HepG2 (cell line): ENCODE results near the gene NDUFC1. TPM values are rescaled to one million over a fixed set of nuclear protein-coding genes. Genes with fewer than 3 reads are reported as not detected.

ENCODE experiments used
- GLI4 ChIP-seq: sonication (generic); formaldehyde crosslinking; IDR thresholded peaks from 2 replicates; pipeline ENCODE4 v1.5.1; 2020; ENCODE audit warnings: missing genetic modification reagents, mild to moderate bottlenecking, moderate library complexity, borderline replicate concordance
- HOXA5 ChIP-seq: sonication (generic); formaldehyde crosslinking; IDR thresholded peaks from 2 replicates; pipeline ENCODE4 v1.4.0; 2020; ENCODE audit warnings: missing genetic modification reagents
- PHF20 ChIP-seq: sonication (generic); formaldehyde crosslinking; IDR thresholded peaks from 2 replicates; pipeline ENCODE4 v1.5.0; 2020; ENCODE audit warnings: mild to moderate bottlenecking, missing genetic modification reagents
- PITX1 ChIP-seq: sonication (generic); formaldehyde crosslinking; IDR thresholded peaks from 2 replicates; pipeline ENCODE4 v1.5.1; 2020; ENCODE audit warnings: mild to moderate bottlenecking, missing genetic modification reagents
- PLRG1 ChIP-seq: fragments of 450-650 bp; conservative IDR thresholded peaks from 2 replicates; pipeline ENCODE4 v1.6.1; 2016
- ZC3H13 ChIP-seq: sonication (generic); formaldehyde crosslinking; IDR thresholded peaks from 2 replicates; pipeline ENCODE4 v1.8.1; 2023; ENCODE audit warnings: mild to moderate bottlenecking, missing genetic modification reagents, moderate library complexity
- ZEB1 ChIP-seq: IDR thresholded peaks from 2 replicates; pipeline ENCODE4 v1.6.1; 2012; ENCODE audit warnings: mild to moderate bottlenecking, low read depth, inconsistent platforms; ENCODE audit not compliant: insufficient replicate concordance
- ZFY ChIP-seq: sonication (generic); formaldehyde crosslinking; IDR thresholded peaks from 2 replicates; pipeline ENCODE4 v1.4.0; 2020; ENCODE audit warnings: missing genetic modification reagents
- ZNF337 ChIP-seq: sonication (generic); formaldehyde crosslinking; IDR thresholded peaks from 2 replicates; pipeline ENCODE4 v1.5.1; 2020; ENCODE audit warnings: missing genetic modification reagents, low read depth, mild to moderate bottlenecking, borderline replicate concordance
- ZNF451 ChIP-seq: sonication (generic); formaldehyde crosslinking; IDR thresholded peaks from 2 replicates; pipeline ENCODE4 v1.5.0; 2020; ENCODE audit warnings: mild to moderate bottlenecking, missing genetic modification reagents
- ZNF549 ChIP-seq: sonication (generic); formaldehyde crosslinking; IDR thresholded peaks from 2 replicates; pipeline ENCODE4 v1.5.0; 2020; ENCODE audit warnings: missing genetic modification reagents
- polyA plus RNA-seq, 8 experiments: library from polyadenylated mRNA; depleted of rRNA in 3 of 8; stranded (reverse) in 7 of 8; unstranded in 1 of 8; fragments of >200 nt; fragmentation: Illumina TruSeq in 4 of 8; extraction: Trizol in 4 of 8; gene quantifications; 2 replicates each; pipeline versions ENCODE4 v1.2.1 to v1.2.3, GENCODE V29; 2011 to 2016; ENCODE audit warnings: low read depth in 4 of 8, missing spikeins in 1 of 8, mixed read lengths in 1 of 8; ENCODE audit not compliant: insufficient read depth in 1 of 8
- total RNA-seq, 5 experiments: library from RNA; depleted of rRNA; stranded (reverse); fragments of >200 nt; fragmentation: Illumina TruSeq; extraction: Trizol; gene quantifications; 2 replicates each; pipeline ENCODE4 v1.2.3, GENCODE V29; 2016; ENCODE audit warnings: low read depth in 1 of 5
- TF ChIP-seq, protein P1 (sequence below): sonication (generic); formaldehyde crosslinking; IDR thresholded peaks from 2 replicates; pipeline ENCODE4 v1.5.0; 2020; ENCODE audit warnings: missing genetic modification reagents
- TF ChIP-seq, protein P2 (sequence below), 2 experiments: sonication (generic) in 1 of 2; formaldehyde crosslinking in 1 of 2; IDR thresholded peaks; 2 replicates each; pipeline versions ENCODE4 v1.5.1 to v1.6.1; 2011 to 2020; ENCODE audit warnings: borderline replicate concordance in 1 of 2, low read depth in 1 of 2, low read length in 1 of 2, mild to moderate bottlenecking in 1 of 2, missing genetic modification reagents in 1 of 2, moderate library complexity in 1 of 2
- TF ChIP-seq, protein P3 (sequence below): sonication (generic); formaldehyde crosslinking; IDR thresholded peaks from 2 replicates; pipeline ENCODE4 v1.8.0; 2022; ENCODE audit warnings: missing genetic modification reagents, mild to moderate bottlenecking, inconsistent platforms, borderline replicate concordance
- TF ChIP-seq, protein P4 (sequence below): sonication (generic); formaldehyde crosslinking; IDR thresholded peaks from 2 replicates; pipeline ENCODE4 v1.4.0; 2020; ENCODE audit warnings: missing genetic modification reagents
- TF ChIP-seq, protein P5 (sequence below): sonication (generic); formaldehyde crosslinking; IDR thresholded peaks from 2 replicates; pipeline ENCODE4 v1.5.1; 2020; ENCODE audit warnings: mild to moderate bottlenecking, moderate library complexity, missing genetic modification reagents
- TF ChIP-seq, protein P6 (sequence below): sonication (generic); formaldehyde crosslinking; IDR thresholded peaks from 2 replicates; pipeline ENCODE4 v1.4.0; 2020; ENCODE audit warnings: missing genetic modification reagents, mild to moderate bottlenecking, borderline replicate concordance

The NDUFC1 gene
- total and polyA plus RNA-seq, 2 of the 13 experiments (the other 11 are each of a cell fraction or from before 2014, with no cell fraction given): 43.4 to 96.4 TPM

DNA sequence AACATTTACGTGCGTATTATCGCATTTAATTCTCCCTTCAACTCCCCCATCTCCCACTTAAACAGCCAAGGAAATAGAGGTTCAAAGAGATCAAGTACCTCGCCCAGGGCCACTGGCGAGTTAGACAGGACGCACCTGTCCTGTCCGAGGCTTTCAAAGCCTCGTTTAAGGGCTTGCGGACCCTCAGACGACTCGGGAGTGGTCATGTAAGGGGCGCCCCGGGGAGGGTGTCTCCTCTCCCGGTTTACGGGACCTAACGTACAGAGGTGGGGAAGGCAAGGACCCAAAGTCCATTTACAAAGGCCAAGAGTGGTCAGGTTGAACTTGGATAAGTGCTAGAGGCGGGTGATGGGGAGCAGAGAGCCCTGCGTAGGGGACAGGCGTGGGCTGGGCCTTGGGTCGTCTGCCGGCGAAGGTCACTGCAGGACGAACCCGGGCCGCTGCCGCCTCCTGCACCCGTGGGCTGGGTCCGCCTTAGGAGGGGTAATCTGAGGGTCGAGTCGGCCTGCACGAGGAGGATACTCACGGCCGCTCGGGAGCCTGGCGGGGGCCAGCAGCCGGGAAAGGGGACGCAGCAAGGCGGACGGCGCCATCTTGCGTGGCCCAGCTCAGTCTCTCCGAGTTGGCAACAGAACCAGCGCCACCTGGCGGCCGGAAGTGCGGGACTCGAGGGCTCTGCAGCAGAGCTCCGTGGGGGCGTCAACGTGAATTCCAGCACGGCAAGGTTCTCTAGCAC, 6.9 kb downstream of the NDUFC1 start (continued):
- TF ChIP-seq, protein P1, sequence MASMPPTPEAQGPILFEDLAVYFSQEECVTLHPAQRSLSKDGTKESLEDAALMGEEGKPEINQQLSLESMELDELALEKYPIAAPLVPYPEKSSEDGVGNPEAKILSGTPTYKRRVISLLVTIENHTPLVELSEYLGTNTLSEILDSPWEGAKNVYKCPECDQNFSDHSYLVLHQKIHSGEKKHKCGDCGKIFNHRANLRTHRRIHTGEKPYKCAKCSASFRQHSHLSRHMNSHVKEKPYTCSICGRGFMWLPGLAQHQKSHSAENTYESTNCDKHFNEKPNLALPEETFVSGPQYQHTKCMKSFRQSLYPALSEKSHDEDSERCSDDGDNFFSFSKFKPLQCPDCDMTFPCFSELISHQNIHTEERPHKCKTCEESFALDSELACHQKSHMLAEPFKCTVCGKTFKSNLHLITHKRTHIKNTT (CRISPR knock-in tag): no peak
- TF ChIP-seq PLRG1 (no peak), PITX1 (peak; percentile 69), PHF20 (peak; percentile 67), ZC3H13 (CRISPR knock-in tag) (no peak), ZEB1 (no peak), ZNF549 (CRISPR knock-in tag) (no peak), GLI4 (0 out of 2 replicates have a peak, but pooled peaks have one; percentile 66), HOXA5 (CRISPR knock-in tag) (peak; percentile 92), ZNF337 (CRISPR knock-in tag) (no peak), ZFY (CRISPR knock-in tag) (peak; percentile 97), ZNF451 (CRISPR knock-in tag) (peak; percentile 87)
- TF ChIP-seq, protein P2, sequence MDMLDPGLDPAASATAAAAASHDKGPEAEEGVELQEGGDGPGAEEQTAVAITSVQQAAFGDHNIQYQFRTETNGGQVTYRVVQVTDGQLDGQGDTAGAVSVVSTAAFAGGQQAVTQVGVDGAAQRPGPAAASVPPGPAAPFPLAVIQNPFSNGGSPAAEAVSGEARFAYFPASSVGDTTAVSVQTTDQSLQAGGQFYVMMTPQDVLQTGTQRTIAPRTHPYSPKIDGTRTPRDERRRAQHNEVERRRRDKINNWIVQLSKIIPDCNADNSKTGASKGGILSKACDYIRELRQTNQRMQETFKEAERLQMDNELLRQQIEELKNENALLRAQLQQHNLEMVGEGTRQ (IDR thresholded peaks at IDR 0.05; ENCODE audit: low read depth, low read length): no peak
- TF ChIP-seq, protein P2 (CRISPR knock-in tag; IDR thresholded peaks at IDR 0.05; ENCODE audit: borderline replicate concordance): no peak
- TF ChIP-seq, protein P3, sequence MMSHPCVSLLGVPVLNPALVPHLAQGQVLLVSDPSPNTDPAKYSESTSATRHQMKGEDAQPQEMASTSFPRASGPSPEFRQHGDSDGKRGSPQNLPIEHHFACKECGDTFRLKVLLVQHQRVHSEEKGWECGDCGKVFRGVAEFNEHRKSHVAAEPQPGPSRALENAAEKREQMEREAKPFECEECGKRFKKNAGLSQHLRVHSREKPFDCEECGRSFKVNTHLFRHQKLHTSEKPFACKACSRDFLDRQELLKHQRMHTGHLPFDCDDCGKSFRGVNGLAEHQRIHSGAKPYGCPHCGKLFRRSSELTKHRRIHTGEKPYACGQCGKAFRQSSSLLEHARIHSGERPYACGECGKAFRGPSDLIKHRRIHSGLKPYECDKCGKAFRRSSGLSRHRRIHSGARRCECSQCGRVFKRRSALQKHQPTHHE (CRISPR knock-in tag): peak; percentile 92; the same call in 1 of the 2 replicates
- TF ChIP-seq, protein P4, sequence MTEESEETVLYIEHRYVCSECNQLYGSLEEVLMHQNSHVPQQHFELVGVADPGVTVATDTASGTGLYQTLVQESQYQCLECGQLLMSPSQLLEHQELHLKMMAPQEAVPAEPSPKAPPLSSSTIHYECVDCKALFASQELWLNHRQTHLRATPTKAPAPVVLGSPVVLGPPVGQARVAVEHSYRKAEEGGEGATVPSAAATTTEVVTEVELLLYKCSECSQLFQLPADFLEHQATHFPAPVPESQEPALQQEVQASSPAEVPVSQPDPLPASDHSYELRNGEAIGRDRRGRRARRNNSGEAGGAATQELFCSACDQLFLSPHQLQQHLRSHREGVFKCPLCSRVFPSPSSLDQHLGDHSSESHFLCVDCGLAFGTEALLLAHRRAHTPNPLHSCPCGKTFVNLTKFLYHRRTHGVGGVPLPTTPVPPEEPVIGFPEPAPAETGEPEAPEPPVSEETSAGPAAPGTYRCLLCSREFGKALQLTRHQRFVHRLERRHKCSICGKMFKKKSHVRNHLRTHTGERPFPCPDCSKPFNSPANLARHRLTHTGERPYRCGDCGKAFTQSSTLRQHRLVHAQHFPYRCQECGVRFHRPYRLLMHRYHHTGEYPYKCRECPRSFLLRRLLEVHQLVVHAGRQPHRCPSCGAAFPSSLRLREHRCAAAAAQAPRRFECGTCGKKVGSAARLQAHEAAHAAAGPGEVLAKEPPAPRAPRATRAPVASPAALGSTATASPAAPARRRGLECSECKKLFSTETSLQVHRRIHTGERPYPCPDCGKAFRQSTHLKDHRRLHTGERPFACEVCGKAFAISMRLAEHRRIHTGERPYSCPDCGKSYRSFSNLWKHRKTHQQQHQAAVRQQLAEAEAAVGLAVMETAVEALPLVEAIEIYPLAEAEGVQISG (CRISPR knock-in tag): peak; percentile 93
- TF ChIP-seq, protein P5, sequence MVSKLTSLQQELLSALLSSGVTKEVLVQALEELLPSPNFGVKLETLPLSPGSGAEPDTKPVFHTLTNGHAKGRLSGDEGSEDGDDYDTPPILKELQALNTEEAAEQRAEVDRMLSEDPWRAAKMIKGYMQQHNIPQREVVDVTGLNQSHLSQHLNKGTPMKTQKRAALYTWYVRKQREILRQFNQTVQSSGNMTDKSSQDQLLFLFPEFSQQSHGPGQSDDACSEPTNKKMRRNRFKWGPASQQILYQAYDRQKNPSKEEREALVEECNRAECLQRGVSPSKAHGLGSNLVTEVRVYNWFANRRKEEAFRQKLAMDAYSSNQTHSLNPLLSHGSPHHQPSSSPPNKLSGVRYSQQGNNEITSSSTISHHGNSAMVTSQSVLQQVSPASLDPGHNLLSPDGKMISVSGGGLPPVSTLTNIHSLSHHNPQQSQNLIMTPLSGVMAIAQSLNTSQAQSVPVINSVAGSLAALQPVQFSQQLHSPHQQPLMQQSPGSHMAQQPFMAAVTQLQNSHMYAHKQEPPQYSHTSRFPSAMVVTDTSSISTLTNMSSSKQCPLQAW: peak; percentile 68
- TF ChIP-seq, protein P6, sequence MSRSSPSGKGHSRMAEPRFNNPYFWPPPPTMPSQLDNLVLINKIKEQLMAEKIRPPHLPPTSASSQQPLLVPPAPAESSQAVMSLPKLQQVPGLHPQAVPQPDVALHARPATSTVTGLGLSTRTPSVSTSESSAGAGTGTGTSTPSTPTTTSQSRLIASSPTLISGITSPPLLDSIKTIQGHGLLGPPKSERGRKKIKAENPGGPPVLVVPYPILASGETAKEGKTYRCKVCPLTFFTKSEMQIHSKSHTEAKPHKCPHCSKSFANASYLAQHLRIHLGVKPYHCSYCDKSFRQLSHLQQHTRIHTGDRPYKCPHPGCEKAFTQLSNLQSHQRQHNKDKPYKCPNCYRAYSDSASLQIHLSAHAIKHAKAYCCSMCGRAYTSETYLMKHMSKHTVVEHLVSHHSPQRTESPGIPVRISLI (CRISPR knock-in tag): peak; percentile 20; the same call in 1 of the 2 replicates
